ENCODE data around the gene KRTAP2-2.
"Not testable (repeated sequence)": the region's sequence is repeated elsewhere in the genome, so short reads cannot be mapped to it uniquely, and the experiment has no call there.

Gene KRTAP2-2

GRCh38 chr17:41055130-41055529, at the start of gene KRTAP2-2:
TSS of gene KRTAP2-2 (minus strand) at chr17:41055230. CDS start at chr17:41055211, 19 bp downstream.
- not testable (repeated sequence) for DNase-seq

DNA sequence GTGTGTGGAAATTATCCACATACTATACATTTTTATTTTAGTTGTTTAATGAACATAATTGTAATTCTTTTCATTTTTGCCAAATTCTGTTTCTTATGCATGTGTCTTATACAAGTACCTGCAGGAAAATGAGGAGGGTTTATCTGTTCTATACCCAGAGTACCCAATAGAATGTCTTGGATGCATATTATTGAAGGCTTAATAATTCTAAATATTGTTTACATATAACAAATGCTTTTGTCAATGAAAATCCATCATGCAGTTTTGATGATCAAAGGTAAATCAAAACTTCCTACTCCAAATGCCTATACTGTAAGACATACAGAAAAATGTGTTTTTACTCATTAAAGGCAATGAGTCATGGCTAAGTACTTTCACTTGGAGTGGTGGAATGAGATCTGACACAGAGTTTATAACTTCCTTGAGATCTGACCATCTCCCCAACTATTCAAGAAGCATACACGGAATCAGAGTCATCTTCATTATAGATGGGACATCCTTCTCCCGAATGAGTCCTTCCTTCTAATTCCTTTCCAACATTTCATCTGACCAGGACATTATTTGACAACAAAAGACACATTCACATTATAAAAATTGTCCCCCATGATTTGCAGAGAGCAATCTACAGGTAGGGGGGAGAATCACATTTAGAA, 49.5 kb upstream of the KRTAP2-2 start:
- DNase-seq: not testable (repeated sequence)

GRCh38 chr17:41103896-41104295, 48.9 kb upstream of the KRTAP2-2 start:
- no peak for DNase-seq

GRCh38 chr17:41101586-41102259, 46.7 kb upstream of the KRTAP2-2 start, which contains the start of gene KRTAP4-16:
TSS of gene KRTAP4-16 (minus strand) at chr17:41102209. CDS start at chr17:41102209, 0 bp downstream.
- no peak for DNase-seq

DNA sequence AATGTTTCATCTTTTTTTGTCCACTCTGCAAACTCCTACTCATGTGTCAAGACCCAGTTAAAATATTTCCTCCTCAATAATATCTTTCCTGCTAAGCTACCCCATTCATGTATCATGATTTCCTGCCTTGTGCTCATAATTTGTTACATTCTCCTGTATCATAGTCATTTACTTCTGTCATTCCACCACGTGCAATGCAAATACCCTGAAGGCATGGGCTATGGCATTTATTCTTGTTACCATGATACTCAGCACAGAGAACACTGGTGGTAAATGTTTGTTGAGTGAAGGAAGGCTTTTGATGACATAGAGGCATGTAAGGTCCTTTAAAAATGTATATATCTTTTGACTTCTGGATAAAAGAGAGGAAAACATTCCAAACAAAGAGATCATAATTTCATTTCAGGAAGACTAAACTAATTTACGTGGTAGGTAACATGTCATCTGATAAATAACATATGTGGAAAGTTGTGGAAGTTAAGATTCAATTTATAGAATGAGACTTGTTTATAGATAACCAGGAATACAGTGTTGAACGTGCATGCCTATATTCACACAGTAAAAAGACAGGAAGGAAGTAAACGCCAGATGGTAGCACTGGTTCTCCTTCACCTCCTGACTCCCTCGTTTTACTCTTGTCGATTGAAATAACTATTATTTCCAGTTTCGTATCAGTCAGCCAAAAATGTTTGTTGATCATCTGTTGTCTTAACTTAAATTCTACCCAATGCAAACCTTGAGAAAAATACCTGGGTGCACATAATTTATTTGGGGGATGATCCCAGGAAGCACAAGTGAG, 44.9 kb upstream of the KRTAP2-2 start:
- not testable (repeated sequence) for DNase-seq

DNA sequence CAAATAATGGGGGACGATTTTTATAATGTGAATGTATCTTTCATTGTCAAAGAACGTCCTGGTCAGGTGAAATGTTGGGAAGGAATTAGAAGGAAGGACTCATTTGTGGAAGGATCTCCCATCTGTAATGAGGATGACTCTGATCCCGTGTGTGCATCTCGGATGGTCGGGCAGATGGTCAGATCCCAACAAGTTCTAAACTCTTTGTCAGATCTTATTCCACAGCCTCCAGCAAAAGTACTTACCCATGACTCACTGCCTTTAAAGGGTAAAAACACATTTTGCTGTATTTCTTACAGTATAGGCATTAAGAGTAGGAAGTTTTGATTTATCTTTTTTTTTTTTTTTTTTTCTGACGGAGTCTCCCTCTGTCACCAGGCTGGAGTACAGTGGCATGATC, 43.5 kb upstream of the KRTAP2-2 start:
- DNase-seq: no peak

DNA sequence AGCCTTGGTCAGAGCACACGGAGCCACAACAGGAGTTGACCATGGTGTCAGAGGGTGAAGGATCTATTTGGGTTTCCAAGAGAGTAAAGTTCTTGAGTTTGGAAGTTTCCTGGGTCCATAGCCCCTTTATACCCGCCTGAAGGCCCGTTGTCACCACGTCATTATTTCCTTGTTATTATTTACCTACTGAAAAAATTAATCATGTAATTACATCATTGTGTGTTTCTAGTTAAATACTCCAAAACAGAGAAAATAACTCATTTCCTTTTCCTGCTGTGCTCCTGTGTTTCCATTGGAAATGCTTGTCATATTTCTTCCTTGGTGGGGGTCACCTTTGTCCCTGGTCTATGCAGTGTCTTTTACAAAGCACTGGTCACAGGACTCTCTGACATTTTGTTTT, 43.0 kb upstream of the KRTAP2-2 start, which contains the start of gene KRTAP4-8:
KRTAP4-8 (minus strand) TSS at position 101 of the 400 bp plus-strand sequence; CDS start at position 43, 58 bp downstream.
- DNase-seq: no peak

DNA sequence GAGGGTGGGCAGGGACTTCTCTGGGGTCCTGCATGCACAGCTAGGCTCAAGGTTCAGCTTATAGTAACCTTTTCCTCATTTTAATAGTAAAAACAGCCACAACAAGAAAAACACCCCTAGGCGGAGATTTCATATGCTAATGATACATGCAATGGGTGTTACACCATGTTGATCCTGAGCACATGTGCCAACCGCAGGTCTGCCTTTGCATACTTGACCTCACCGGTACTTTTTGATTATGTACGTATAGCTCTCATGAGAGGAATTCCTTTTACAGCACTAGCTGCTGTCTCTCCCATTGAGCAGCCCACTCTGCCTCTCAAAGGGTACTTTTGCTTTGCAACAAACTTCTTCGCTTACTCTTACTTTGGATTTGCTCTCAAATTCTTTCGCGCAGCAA, 41.0 kb upstream of the KRTAP2-2 start:
- DNase-seq: no peak

- not testable (repeated sequence) for DNase-seq
Measured at GRCh38 chr17:41088760-41089352, 33.8 kb upstream of the KRTAP2-2 start.

- not testable (repeated sequence) for DNase-seq
Measured at GRCh38 chr17:41084100-41084856, 29.2 kb upstream of the KRTAP2-2 start, which contains the start of gene KRTAP4-7. TSS of gene KRTAP4-7 (plus strand) at chr17:41084150. CDS start at chr17:41084207, 57 bp downstream.

- DNase-seq: not testable (repeated sequence)
Measured at GRCh38 chr17:41083427-41083826, 28.4 kb upstream of the KRTAP2-2 start.

DNA sequence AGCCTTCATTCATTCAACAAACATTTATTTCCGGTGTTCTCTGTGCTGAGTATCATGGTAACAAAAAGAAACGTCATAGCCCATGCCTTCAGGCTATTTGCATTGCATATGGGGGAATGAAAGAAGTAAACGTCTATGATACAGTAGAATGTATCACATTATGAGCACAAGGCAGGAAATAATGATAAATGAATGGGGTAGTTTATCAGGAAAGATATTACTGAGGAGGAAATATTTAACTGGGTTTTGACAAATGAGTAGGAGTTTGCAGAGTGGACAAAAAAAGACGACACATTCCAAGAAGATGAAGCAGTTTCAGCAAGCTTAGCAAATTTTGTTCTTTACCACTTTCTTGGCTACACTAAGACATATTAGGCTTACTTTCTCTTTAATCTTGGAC, 27.6 kb upstream of the KRTAP2-2 start:
- no peak for DNase-seq

- DNase-seq: no peak
Measured at GRCh38 chr17:41076788-41077187, 21.8 kb upstream of the KRTAP2-2 start.

- DNase-seq: no peak
Measured at GRCh38 chr17:41073676-41074075, 18.6 kb upstream of the KRTAP2-2 start.

GRCh38 chr17:41071606-41072360, 16.8 kb upstream of the KRTAP2-2 start:
- DNase-seq: no peak

DNA sequence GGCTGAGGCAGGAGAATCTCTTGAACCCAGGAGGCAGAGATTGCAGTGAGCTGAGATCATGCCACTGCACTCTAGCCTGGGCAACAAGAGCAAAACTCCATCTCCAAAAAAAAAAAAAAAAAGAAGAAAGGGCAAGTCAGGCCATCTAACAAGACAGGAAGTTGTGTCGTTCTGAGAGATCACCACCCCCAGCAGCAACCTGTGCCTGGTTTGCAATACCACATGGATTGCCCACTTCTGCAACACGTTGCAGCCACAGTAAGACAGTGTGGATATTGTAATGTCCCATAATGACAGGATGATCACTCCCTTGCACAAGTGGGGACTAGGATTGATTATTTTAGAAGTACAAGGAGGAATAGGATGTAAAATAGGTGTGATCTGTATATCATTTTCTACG, 14.0 kb upstream of the KRTAP2-2 start:
- no peak for DNase-seq

GRCh38 chr17:41067281-41067680, 12.3 kb upstream of the KRTAP2-2 start:
- DNase-seq: no peak

DNA sequence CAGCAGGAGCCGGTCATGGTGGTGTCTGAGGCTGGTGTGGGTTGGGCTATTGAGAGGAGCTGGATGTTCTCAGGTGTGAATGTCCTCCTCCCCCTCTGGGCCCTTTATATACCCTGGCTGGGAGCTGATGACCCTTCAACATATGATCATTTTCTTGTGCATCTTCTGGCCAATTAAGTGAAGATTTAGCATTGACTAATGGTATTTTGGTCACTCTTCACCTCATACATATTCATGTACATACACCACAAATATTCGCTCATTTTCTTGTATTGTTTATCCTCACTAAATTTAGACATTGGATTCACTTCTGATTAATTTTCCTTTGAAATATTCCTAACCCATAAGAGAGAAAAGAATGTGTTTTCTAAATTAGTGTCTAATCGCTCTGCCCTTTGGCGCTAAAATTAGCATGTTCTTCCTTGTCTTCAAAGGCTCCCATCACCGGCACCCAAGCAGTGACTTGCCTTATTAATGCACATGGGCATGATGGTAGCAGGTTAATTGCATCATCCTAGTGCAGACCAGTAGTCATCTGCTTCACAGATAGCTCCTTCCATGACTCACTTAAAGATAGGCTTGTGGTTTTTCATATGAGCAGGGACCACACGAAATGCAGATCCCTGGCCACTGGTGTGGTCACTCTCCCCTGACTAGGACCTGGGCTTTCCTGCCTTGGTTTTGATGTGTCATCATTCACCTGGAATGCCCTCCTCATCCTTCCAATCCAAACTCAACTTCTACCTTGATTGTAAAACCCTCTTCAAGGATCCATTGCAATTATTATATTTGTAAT, 11.0 kb upstream of the KRTAP2-2 start, which contains the start of gene KRTAP2-4:
KRTAP2-4 (minus strand) TSS at position 51 of the 796 bp plus-strand sequence; CDS start at position 17, 34 bp downstream.
- no peak for DNase-seq

- DNase-seq: not testable (repeated sequence)
Measured at GRCh38 chr17:41065016-41065689, 10.1 kb upstream of the KRTAP2-2 start.

DNA sequence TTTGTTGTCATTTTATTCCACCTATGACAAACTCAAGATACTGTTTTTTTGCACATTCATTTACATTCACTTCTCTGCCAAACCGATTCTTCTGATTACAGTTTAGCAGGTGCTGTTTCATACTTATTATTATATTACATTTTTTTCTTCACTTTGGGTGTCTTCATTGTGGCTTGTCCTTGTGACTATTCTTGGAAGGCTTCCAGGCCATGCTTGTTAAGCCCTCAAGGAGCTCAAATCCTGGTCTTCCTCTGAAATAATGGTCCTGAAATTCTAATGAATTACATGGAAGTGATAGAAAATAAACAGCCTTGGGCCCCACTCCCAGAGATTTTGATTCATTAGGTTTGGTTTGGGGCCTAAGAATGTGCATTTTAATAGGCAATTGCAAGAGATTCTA, 9.3 kb upstream of the KRTAP2-2 start:
- no peak for DNase-seq

Data from activated CD8-positive, alpha-beta memory T cell treated with anti-CD3 and anti-CD28 coated beads, Interleukin-2, amount 50 U/mL, for 4 hours (primary cell).